G401 (cell line): ENCODE measurements around the gene ELOB. TPM values are rescaled to one million over a fixed set of nuclear protein-coding genes. Genes with fewer than 3 reads are reported as not detected.

Experiments
- DNase-seq: peaks from one replicate; pipeline ENCODE4 v3.0.0-alpha.2; 2015; ENCODE audit warnings: low spot score
- in situ Hi-C: cut with HindIII; loops from 2 replicates; pipeline ENCODE4 v1.10.0; 2016; ENCODE audit warnings: low sequenced_read_pairs, mixed read lengths
- total RNA-seq: library from RNA; depleted of rRNA; stranded (reverse); fragments of >200 nt; shearing (Covaris generic); gene quantifications from 2 replicates; pipeline ENCODE4 v1.2.3, GENCODE V29; 2014

Gene ELOB
- total RNA-seq, 1 experiment from 2014 or later = 178 TPM

DNA sequence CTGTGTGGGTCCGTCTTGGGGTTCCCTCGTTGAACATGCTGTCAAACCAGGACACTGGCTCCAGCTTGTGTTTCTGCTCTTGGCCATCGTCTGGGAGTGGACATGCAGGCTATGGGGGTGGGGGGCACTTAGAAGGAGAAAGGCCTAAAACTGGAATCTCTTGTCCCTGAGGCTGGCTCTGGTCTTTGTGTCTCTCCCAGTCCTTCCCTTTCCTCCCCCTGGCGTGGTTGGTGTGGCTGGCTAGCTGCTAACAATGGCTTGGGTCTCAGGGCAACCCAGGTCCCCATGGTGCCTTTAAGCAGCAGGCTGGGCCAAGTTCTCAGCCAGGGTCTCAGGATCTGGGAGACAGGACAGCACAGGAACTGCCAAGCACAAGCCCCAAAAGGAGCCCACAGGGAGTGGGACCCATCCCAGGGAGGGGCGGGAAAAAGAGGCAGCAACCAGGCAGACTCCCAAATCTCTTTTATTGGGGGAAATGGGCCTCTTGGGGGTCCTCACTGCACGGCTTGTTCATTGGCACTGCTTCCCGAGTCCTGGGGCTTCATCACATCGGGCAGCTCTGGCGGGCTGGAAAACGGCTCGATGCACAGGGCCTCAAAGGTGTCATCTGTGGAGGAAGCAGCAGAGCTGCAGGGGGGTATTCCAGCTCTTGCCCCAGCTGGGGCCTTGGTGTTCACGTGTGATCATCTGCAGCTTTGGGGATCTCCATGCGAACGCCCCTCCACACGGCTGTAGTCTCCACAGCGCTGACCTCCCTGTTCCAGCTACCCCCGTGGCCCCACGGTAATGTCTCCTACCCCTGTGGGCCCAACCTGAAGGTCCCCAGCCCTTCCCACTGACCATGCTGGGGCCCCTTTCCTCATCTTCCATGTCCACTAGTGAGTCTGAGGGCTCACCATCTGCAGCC is 5.3 kb downstream of the ELOB start:
- DNase-seq = no peak
- in situ Hi-C loops = no loop called here

DNA sequence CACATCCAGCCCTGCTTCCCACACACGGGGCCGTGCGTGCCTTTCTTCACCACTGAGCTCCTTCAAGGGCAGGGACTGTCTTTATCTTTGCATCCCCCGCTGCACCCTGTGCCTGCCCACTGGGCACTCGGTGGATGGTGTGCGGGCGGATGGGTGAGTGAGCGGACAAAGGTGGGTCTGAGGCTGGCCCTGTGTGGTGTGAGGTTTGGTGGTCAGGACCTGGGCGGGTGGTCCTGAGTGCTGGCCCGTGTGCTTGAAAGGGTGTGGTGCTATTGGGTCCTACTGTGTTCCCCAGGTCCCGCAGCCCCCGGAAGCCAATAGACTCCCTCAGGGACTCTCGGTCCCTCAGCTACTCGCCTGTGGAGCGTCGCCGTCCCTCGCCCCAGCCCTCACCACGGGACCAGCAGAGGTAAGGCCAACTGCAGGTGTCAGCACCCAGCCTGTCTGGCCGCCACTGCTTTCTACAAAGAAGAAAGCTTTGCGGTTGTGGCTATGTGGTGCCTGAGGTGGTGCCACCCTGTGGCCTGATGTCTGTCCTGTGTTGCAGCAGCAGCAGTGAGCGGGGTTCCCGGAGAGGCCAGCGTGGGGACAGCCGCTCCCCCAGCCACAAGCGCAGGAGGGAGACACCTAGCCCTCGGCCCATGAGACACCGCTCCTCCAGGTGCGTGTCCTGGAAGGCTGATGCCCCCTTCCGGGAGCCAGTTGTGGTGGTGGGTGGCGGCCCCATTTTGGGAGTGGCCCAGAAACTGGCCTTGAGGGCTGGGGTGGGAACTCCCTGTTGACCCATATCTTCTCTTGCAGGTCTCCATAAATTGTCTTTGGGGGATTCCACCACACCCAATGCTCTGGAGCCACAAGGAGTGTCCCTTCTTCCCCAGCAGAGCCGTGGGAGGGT is 6.8 kb downstream of the ELOB start:
- no peak for DNase-seq
- in situ Hi-C loops = no loop called here

DNA sequence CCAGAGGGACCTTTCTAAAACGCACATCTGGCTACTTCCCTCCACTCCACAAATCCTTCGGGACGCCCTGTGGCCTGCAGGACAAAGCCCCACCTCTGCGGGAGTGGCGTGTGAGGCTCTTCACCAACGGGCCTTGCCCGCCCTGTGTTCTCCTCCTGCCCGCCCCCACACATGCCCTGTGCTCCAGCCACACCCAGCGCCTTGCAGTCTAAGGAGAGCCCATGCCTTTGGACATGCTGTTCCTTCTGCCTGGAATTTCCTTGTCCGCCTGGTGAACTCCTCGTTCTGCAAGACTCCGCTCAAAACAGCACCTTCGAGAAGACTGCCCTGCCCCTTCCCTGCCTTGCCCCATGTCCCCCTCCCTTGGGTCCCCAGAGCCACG is 7.4 kb downstream of the ELOB start:
- DNase-seq = no peak
- in situ Hi-C loops = no loop called here

DNA sequence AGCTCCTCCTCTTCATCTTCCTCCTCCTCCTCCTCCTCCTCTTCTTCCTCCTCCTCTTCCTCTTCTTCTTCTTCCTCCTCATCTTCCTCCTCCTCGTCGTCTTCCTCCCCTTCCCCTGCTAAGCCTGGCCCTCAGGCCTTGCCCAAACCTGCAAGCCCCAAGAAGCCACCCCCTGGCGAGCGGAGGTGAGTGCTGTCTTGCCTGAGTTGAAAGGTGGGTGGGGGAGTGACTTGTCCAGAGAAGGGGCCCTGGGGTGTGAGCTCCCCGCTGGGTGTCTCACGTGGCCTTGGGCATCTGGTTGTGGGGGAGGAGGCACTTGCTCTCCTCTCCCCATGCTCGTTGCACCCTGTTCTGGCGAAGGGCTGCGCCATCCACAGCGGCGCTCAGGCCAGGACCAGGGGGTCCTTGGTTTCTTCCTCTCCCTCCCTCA is 8.0 kb downstream of the ELOB start:
- DNase-seq = no peak
- in situ Hi-C loops = no loop called here

DNA sequence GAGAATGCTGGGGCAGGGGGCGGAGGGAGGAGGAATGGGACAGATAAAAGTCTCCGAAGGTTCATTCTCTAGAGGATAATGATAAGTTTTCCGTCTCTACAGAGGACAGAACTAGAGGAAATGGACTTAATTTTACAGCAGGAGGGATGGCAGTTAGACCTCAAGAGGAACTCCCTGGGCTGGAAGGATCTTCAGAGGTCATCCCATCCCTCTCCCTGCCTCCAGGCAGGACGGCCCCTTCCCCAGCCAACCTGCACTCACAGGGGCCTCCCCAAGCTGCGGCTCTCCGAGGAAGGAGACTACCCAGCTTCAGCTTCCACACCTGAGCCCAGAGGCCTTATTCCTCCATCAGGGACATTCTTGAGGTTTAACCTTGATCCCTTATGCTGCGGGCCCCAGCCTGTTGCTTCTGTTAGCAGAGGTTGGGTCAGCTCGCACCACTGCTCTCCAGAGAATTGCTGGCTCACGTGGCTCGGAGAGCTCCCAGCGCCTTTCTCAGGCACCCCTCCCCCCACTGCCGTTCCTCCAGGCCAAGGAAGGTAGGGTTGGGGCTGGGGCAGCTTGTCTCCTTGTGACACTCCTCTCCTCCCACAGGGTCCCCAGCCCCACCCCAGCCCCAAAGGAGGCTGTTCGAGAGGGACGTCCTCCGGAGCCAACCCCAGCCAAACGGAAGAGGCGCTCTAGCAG is 8.5 kb downstream of the ELOB start:
- no peak for DNase-seq
- in situ Hi-C loops = no loop called here

DNA sequence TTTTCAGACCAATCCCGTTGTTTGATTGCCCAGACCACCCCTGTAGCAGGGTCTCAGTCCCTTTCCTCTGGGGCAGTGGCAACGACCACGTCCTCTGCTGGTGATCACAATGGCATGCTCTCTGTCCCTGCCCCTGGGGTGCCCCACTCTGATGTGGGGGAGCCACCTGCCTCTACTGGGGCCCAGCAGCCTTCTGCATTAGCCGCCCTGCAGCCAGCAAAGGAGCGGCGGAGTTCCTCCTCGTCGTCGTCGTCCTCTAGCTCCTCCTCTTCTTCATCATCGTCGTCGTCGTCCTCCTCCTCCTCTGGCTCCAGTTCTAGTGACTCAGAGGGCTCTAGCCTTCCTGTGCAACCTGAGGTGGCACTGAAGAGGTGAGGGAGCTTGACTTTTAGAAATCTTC is 9.2 kb downstream of the ELOB start:
- in situ Hi-C loops = no loop called here

DNA sequence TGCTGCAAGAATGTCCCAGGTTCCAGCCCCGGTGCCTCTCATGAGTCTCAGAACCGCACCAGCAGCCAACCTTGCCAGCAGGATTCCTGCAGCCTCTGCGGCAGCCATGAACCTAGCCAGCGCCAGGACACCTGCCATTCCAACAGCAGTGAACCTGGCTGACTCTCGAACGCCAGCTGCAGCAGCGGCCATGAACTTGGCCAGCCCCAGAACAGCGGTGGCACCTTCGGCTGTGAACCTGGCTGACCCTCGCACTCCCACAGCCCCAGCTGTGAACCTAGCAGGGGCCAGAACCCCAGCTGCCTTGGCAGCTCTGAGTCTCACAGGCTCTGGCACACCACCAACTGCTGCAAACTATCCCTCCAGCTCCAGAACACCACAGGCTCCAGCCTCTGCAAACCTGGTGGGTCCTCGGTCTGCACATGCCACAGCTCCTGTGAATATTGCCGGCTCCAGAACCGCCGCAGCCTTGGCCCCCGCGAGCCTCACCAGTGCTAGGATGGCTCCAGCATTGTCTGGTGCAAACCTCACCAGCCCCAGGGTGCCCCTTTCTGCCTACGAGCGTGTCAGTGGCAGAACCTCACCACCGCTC is 9.8 kb downstream of the ELOB start:
- DNase-seq = no peak
- in situ Hi-C loops = no loop called here

More for the DNA sequence above, 9.2 kb downstream of the ELOB start:
- no peak for DNase-seq

DNA sequence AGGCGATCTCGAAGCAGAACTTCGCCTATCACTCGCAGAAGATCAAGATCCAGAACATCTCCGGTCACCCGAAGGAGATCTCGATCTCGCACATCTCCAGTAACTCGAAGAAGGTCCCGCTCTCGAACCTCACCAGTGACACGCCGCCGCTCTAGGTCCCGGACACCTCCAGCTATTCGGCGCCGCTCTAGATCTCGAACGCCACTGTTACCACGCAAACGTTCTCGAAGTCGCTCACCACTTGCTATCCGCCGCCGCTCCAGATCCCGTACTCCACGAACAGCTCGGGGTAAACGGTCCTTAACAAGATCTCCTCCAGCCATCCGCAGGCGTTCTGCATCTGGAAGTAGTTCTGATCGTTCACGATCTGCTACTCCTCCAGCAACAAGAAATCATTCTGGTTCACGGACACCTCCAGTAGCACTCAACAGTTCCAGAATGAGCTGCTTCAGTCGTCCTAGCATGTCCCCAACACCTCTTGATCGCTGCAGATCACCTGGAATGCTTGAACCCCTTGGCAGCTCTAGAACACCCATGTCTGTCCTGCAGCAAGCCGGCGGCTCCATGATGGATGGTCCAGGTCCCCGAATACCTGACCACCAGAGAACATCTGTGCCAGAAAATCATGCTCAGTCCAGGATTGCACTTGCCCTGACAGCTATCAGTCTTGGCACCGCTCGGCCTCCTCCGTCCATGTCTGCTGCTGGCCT is 10.5 kb downstream of the ELOB start:
- DNase-seq = no peak
- in situ Hi-C loops = no loop called here

DNA sequence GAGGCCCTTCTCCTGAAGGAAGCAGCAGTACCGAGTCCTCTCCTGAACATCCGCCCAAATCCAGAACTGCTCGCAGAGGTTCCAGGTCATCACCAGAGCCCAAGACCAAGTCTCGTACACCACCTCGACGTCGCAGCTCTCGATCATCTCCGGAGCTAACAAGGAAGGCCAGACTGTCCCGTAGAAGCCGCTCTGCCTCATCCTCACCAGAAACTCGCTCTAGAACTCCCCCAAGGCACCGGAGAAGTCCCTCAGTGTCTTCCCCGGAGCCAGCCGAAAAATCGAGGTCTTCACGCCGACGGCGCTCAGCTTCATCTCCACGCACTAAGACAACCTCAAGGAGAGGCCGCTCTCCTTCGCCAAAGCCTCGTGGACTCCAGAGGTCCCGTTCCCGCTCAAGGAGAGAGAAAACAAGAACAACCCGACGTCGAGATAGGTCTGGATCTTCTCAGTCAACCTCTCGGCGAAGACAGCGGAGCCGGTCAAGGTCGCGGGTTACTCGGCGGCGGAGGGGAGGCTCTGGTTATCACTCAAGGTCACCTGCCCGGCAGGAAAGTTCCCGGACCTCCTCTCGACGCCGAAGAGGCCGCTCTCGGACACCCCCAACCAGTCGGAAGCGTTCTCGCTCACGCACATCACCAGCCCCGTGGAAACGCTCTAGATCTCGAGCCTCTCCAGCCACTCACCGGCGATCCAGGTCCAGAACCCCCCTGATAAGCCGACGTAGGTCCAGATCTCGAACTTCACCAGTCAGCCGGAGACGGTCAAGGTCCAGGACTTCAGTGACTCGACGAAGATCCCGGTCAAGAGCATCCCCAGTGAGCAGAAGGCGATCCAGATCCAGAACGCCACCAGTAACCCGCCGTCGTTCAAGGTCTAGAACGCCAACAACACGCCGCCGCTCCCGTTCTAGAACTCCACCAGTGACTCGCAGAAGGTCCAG is 11.3 kb downstream of the ELOB start:
- in situ Hi-C loops = no loop called here
- DNase-seq = no peak

DNA sequence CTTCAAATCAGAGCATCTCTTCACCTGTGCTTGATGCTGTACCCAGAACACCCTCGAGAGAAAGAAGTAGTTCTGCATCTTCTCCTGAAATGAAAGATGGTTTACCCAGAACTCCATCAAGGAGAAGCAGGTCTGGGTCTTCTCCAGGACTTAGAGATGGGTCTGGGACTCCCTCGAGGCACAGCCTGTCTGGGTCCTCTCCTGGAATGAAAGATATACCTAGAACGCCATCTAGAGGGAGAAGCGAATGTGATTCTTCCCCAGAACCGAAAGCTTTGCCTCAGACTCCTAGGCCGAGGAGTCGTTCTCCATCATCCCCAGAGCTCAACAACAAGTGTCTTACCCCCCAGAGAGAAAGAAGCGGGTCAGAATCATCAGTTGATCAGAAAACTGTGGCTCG is 12.4 kb downstream of the ELOB start:
- no peak for DNase-seq
- in situ Hi-C loops = no loop called here

DNA sequence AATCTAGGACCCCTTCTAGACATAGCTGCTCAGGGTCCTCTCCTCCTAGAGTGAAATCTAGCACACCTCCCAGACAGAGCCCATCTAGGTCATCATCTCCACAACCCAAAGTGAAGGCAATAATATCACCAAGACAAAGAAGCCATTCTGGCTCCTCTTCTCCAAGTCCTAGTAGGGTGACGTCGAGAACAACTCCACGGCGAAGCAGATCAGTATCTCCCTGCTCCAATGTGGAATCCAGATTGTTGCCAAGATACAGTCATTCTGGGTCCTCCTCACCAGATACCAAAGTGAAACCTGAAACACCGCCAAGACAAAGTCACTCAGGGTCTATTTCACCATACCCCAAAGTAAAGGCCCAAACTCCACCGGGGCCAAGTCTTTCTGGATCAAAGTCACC is 13.9 kb downstream of the ELOB start:
- in situ Hi-C loops = no loop called here
- DNase-seq = no peak

DNA sequence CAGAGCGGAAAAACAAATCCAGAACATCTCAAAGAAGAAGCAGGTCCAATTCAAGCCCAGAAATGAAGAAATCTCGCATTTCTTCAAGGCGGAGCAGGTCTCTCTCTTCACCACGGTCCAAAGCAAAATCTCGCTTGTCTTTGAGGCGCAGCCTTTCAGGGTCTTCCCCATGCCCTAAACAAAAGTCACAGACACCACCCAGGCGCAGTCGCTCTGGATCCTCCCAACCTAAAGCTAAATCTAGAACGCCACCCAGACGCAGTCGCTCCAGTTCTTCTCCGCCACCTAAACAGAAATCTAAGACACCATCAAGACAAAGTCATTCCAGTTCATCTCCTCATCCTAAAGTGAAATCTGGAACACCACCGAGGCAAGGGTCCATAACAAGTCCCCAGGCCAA is 14.4 kb downstream of the ELOB start:
- DNase-seq = no peak
- in situ Hi-C loops = no loop called here

DNA sequence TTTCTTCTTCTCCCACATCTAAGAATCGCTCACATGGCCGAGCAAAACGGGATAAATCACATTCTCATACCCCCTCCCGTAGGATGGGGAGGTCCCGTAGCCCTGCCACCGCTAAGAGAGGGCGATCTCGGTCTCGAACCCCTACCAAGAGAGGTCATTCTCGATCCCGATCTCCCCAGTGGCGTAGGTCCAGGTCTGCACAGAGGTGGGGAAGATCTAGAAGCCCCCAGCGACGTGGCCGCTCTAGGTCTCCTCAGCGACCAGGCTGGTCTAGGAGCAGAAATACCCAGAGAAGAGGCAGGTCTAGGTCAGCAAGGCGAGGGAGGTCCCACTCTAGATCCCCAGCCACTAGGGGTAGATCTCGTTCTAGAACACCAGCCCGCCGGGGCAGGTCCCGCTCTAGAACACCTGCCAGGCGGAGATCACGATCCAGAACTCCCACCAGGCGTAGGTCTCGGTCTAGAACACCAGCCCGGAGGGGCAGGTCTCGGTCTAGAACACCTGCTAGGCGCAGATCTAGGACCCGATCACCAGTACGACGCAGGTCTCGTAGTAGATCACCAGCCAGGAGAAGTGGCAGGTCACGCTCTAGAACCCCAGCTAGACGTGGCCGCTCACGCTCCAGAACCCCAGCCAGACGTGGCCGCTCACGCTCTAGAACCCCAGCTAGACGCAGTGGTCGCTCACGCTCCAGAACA is 15.0 kb downstream of the ELOB start:
- no peak for DNase-seq
- in situ Hi-C loops = no loop called here

DNA sequence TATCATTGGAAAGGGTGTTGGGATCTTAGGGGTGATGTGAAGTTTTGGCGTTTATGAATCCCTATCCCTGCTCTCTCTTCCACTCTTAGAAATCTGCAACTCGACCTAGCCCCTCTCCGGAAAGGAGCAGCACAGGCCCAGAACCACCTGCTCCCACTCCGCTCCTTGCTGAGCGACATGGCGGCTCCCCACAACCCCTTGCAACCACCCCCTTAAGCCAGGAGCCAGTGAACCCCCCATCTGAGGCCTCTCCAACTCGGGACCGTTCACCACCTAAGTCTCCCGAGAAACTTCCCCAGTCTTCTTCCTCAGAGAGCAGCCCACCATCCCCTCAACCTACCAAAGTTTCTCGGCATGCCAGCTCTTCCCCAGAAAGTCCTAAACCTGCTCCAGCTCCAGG is 15.6 kb downstream of the ELOB start:
- DNase-seq = no peak
- in situ Hi-C loops = no loop called here

DNA sequence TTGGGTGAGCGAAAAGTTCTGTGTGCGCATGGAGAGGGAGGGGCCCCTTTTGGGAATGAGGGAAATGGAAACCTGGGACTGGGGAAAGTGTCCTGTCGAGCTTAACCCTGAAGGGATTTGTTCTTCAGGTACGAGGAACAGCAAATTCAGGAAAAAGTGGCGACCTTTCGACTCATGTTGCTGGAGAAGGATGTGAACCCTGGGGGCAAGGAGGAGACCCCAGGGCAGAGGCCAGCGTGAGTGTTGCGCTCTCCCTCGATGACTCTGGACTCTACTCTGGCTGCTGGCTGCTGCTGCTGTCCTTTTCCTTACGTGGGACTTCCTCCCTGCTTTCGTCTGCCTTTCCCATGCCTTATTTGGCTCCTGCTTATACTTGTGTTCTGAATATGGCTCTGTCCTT is 19.7 kb downstream of the ELOB start:
- DNase-seq = no peak
- in situ Hi-C loops = no loop called here

DNA sequence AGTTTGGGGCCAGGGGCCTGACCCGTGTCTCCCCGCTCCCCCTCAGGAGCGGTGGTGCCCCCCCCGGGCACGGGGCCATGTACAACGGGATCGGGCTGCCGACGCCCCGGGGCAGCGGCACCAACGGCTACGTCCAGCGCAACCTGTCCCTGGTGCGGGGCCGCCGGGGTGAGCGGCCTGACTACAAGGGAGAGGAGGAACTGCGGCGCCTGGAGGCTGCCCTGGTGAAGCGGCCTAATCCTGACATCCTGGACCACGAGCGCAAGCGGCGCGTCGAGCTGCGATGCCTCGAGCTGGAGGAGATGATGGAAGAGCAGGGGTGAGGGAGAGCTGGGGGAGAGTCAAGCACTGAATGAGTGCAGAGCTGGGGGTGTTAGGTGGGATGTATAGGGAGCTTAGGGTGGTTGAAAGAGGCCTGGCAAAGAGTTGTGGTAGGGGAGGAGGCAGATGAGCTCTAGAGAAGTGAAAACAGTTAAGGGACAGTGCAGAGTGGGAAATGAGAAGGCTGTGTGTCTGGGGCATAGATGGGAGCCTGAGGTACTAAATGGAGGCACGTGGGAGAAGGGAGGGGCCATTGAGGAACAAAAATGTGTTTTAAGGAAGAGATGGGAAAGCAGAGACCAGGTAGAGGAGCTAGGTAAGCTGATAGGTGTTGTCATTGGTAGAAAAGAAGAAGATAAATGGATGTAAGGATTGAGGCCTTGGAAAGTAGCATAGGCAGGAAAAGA is 20.6 kb downstream of the ELOB start:
- DNase-seq = no peak
- in situ Hi-C loops = no loop called here

DNA sequence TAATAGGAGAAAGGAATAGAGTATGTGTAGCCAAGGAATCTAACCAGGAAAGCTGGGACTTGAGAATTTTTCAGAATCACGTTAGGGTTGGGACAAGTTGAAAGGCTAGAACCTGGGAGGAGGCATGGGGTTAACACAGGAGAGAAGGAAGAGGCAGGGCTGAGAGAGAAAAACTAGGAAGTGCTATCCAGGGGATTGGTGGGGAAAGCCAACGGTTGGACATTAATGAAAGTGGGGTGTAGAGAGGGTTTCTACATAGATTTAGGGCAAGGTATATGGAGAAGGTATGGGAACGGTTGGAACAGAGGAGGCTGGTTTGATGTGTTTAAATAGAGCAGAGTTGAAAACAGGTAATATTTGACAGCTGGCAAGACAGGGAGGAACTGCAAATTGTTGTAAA is 21.9 kb downstream of the ELOB start:
- in situ Hi-C loops = no loop called here

More for the DNA sequence above, 21.9 kb downstream of the ELOB start:
- no peak for DNase-seq
